ENCODE data around the gene SND1. TPM values are rescaled to one million over a fixed set of nuclear protein-coding genes. Genes with fewer than 3 reads are reported as not detected.

The SND1 gene
- total RNA-seq, 1 donor from 2014 or later = 232 TPM

- TF ChIP-seq, protein P1, sequence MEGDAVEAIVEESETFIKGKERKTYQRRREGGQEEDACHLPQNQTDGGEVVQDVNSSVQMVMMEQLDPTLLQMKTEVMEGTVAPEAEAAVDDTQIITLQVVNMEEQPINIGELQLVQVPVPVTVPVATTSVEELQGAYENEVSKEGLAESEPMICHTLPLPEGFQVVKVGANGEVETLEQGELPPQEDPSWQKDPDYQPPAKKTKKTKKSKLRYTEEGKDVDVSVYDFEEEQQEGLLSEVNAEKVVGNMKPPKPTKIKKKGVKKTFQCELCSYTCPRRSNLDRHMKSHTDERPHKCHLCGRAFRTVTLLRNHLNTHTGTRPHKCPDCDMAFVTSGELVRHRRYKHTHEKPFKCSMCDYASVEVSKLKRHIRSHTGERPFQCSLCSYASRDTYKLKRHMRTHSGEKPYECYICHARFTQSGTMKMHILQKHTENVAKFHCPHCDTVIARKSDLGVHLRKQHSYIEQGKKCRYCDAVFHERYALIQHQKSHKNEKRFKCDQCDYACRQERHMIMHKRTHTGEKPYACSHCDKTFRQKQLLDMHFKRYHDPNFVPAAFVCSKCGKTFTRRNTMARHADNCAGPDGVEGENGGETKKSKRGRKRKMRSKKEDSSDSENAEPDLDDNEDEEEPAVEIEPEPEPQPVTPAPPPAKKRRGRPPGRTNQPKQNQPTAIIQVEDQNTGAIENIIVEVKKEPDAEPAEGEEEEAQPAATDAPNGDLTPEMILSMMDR (IDR thresholded peaks at IDR 0.05; ENCODE audit: insufficient read depth, low read length, severe bottlenecking) = no peak
- DNase-seq (ENCODE audit: low read depth) (no peak), FAIRE-seq (no peak)
- H3K36me3 ChIP-seq (ENCODE audit: control insufficient read depth, insufficient read depth, low read length) = peaks cover 1% of the 10 kb centered on the region
- H3K27me3 ChIP-seq (ENCODE audit: control insufficient read depth, insufficient read depth, low read length) = no peaks in the 10 kb centered on the region
- no peak overlapping the region for H3K4me3 ChIP-seq (ENCODE audit: low read depth, low read length)
These were observed 192.2 kb downstream of the SND1 start for GRCh38 chr7:127844165-127844564.

GRCh38 chr7:127844707-127845331, 192.8 kb downstream of the SND1 start:
- H3K36me3 ChIP-seq (ENCODE audit: control insufficient read depth, insufficient read depth, low read length) = peaks cover 1% of the 10 kb centered on the region
- H3K4me3 ChIP-seq (ENCODE audit: low read depth, low read length) = no peak overlapping the region
- TF ChIP-seq, protein P1 (IDR thresholded peaks at IDR 0.05; ENCODE audit: insufficient read depth, low read length, severe bottlenecking) = no peak
- H3K27me3 ChIP-seq (ENCODE audit: control insufficient read depth, insufficient read depth, low read length) = no peaks in the 10 kb centered on the region
- DNase-seq (ENCODE audit: low read depth) (peak; percentile 38), FAIRE-seq (no peak)

GRCh38 chr7:127845522-127846214, 193.7 kb downstream of the SND1 start:
- DNase-seq (ENCODE audit: low read depth) (no peak), FAIRE-seq (no peak)
- Histone ChIP-seq H3K36me3 (ENCODE audit: control insufficient read depth, insufficient read depth, low read length) (peaks cover 3% of the 10 kb centered on the region), H3K27me3 (ENCODE audit: control insufficient read depth, insufficient read depth, low read length) (no peaks in the 10 kb centered on the region), H3K4me3 (ENCODE audit: low read depth, low read length) (no peak overlapping the region)
- TF ChIP-seq, protein P1 (IDR thresholded peaks at IDR 0.05; ENCODE audit: insufficient read depth, low read length, severe bottlenecking) = no peak

- TF ChIP-seq, protein P1 (IDR thresholded peaks at IDR 0.05; ENCODE audit: insufficient read depth, low read length, severe bottlenecking) = no peak
- no peak overlapping the region for H3K4me3 ChIP-seq (ENCODE audit: low read depth, low read length)
- FAIRE-seq (no peak), DNase-seq (ENCODE audit: low read depth) (no peak)
- no peaks in the 10 kb centered on the region for H3K27me3 ChIP-seq (ENCODE audit: control insufficient read depth, insufficient read depth, low read length)
- H3K36me3 ChIP-seq (ENCODE audit: control insufficient read depth, insufficient read depth, low read length) = peaks cover 3% of the 10 kb centered on the region
These were observed 195.6 kb downstream of the SND1 start for GRCh38 chr7:127847641-127848040.

- TF ChIP-seq, protein P1 (IDR thresholded peaks at IDR 0.05; ENCODE audit: insufficient read depth, low read length, severe bottlenecking) = no peak
- no peak for FAIRE-seq
- Histone ChIP-seq H3K4me3 (ENCODE audit: low read depth, low read length) (no peak overlapping the region), H3K27me3 (ENCODE audit: control insufficient read depth, insufficient read depth, low read length) (no peaks in the 10 kb centered on the region), H3K36me3 (ENCODE audit: control insufficient read depth, insufficient read depth, low read length) (peaks cover 3% of the 10 kb centered on the region)
- no peak for DNase-seq (ENCODE audit: low read depth)
These were observed 196.2 kb downstream of the SND1 start for GRCh38 chr7:127848241-127848640.

Data from bronchial epithelial cell (primary cell).